Gastrocnemius medialis (tissue), 4 donors: ENCODE data around the gene DBT. TPM values are rescaled to one million over a fixed set of nuclear protein-coding genes. Genes with fewer than 3 reads are reported as not detected.

Experiments
- ATAC-seq, 2 donors: fragments of 150-250 bp; one replicate each; pipeline ENCODE4 v1.9.1; 2016
- DNase-seq, 2 donors: peaks; one replicate each; pipeline ENCODE4 v3.0.0-alpha.2; 2019
- H3K27ac ChIP-seq, 4 donors: fragments of 200-600 bp; sonication (generic); 1 replicate in 1 of 4; 2 replicates in 3 of 4; pipeline ENCODE4 v1.5.1; 2016 to 2018; ENCODE audit warnings: mild to moderate bottlenecking in 2 of 4, moderate library complexity in 1 of 4
- H3K27me3 ChIP-seq, 3 donors: fragments of 200-600 bp; sonication (generic) in 2 of 3; 1 replicate in 1 of 3; 2 replicates in 2 of 3; pipeline versions ENCODE4 v1.5.1 to v1.6.0; 2016 to 2019; ENCODE audit warnings: mild to moderate bottlenecking in 1 of 3, moderate library complexity in 1 of 3
- H3K36me3 ChIP-seq, 2 donors: fragments of 200-600 bp; sonication (generic) in 1 of 2; one replicate each; pipeline ENCODE4 v1.5.1; 2017 to 2018
- H3K4me1 ChIP-seq, 2 donors: fragments of 200-600 bp; sonication (generic) in 1 of 2; one replicate each; pipeline ENCODE4 v1.5.1; 2016 to 2017; ENCODE audit warnings: mild to moderate bottlenecking in 2 of 2
- H3K4me3 ChIP-seq, 4 donors: fragments of 200-600 bp; sonication (generic) in 3 of 4; 1 replicate in 1 of 4; 2 replicates in 3 of 4; pipeline ENCODE4 v1.5.1; 2016 to 2019; ENCODE audit warnings: mild to moderate bottlenecking in 2 of 4
- H3K9me3 ChIP-seq, 3 donors: fragments of 200-600 bp; sonication (generic) in 2 of 3; 1 replicate in 1 of 3; 2 replicates in 2 of 3; pipeline ENCODE4 v1.5.1; 2016 to 2019
- POLR2A ChIP-seq, 2 donors: fragments of 450-650 bp; IDR thresholded peaks; one replicate each; pipeline ENCODE4 v1.6.1; 2017; ENCODE audit warnings: antibody characterized with exemption in 2 of 2, mild to moderate bottlenecking in 2 of 2, moderate library complexity in 2 of 2
- in situ Hi-C, 4 donors: fragments of 200-750 bp; cut with MboI; loops; one replicate each; pipeline versions ENCODE4 v1.15.0 to v1.8.0; 2017; ENCODE audit warnings: low sequenced_read_pairs in 4 of 4
- intact Hi-C: fragments of 100-400 bp; cut with DNase I; formaldehyde crosslinking; loops from one replicate; pipeline ENCODE4 v1.15.1; 2023; ENCODE audit warnings: low total_unique reads
- total RNA-seq, 4 donors: library from RNA; depleted of rRNA; stranded (reverse); fragments of >200 nt; gene quantifications; one replicate each; pipeline versions ENCODE4 v1.1.0 to v1.2.3, GENCODE V29; 2016
- TF ChIP-seq, protein P1 (sequence below), 5 experiments: fragments of 450-650 bp in 3 of 5; fragments of 200-600 bp in 2 of 5; sonication (generic) in 2 of 5; IDR thresholded peaks in 4 of 5; conservative IDR thresholded peaks in 1 of 5; 1 replicate in 4 of 5; 2 replicates in 1 of 5; pipeline ENCODE4 v1.5.1; 2016 to 2019; ENCODE audit warnings: antibody characterized with exemption in 5 of 5, mild to moderate bottlenecking in 3 of 5, moderate library complexity in 3 of 5

Gene DBT
- total RNA-seq, 4 donors from 2014 or later, result 7.6 to 11.3 (median 9.6) TPM

DNA sequence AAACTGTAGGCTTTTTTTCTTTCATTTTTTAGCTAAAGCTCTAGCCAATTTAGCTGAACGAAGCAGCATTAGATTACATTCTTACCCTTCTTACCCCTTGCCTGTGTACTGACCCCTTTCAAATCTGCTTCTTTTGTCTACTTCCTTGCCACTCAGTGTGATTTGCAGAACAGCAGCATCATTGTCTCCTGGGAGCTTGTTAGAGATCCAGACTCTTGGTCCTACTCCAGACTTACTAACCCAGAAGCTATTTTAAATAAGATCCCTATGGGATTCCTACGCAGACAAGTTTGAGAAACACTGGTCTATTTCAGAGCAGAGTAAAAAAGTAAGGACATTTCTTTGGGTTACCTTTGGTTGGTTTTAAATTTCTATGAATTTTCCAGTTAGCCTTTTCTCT, 85.4 kb downstream of the DBT start:
- Histone ChIP-seq H3K27ac (peak overlapping the region; percentile 28 to 69 (median 49)), H3K4me1 (peaks cover 11 to 17% of the 10 kb centered on the region in 2 donors), H3K4me3 (no peak overlapping the region), H3K36me3 (peaks cover 2 to 12% of the 10 kb centered on the region in 2 donors), H3K27me3 (no peaks in the 10 kb centered on the region), H3K9me3 (no peaks in the 10 kb centered on the region)
- ATAC-seq (peak; percentile 52 to 82), DNase-seq (no peak)
- intact Hi-C loops (no loop called here), in situ Hi-C loops (no loop called here)
- TF ChIP-seq POLR2A (IDR thresholded peaks at IDR 0.05), result no peak

DNA sequence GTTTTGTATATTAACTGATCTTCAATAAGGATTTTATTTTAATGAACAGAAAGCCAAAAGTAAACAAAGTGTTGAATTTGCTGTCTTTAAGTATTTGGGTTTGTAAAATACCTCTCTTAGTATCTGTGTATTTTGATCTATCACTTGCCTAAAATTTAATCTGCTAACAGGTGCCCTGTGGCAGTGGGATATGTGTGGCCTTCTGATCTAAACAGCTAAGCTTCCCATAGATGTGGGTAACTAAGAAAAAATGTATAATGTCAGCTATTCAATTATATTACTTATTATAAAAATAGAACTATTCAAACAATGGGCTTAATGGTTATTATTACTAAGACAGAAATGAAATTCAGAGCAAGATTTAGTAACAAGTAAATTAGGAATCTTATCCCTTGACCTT, 86.8 kb downstream of the DBT start:
- Histone ChIP-seq H3K9me3 (no peaks in the 10 kb centered on the region), H3K27ac (peak overlapping the region; percentile 22 to 69 (median 44)), H3K4me1 (peaks cover 11 to 17% of the 10 kb centered on the region in 2 donors), H3K4me3 (no peak overlapping the region), H3K27me3 (no peaks in the 10 kb centered on the region), H3K36me3 (peaks cover 2 to 25% of the 10 kb centered on the region in 2 donors)
- intact Hi-C loops, result no loop called here
- DNase-seq (no peak), ATAC-seq (no peak)
- in situ Hi-C loops, result no loop called here
- TF ChIP-seq, protein P1, sequence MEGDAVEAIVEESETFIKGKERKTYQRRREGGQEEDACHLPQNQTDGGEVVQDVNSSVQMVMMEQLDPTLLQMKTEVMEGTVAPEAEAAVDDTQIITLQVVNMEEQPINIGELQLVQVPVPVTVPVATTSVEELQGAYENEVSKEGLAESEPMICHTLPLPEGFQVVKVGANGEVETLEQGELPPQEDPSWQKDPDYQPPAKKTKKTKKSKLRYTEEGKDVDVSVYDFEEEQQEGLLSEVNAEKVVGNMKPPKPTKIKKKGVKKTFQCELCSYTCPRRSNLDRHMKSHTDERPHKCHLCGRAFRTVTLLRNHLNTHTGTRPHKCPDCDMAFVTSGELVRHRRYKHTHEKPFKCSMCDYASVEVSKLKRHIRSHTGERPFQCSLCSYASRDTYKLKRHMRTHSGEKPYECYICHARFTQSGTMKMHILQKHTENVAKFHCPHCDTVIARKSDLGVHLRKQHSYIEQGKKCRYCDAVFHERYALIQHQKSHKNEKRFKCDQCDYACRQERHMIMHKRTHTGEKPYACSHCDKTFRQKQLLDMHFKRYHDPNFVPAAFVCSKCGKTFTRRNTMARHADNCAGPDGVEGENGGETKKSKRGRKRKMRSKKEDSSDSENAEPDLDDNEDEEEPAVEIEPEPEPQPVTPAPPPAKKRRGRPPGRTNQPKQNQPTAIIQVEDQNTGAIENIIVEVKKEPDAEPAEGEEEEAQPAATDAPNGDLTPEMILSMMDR (IDR thresholded peaks at IDR 0.05 in 4 of 5, conservative IDR thresholded peaks at IDR 0.05 in 1 of 5), result no peak
- no peak for TF ChIP-seq POLR2A (IDR thresholded peaks at IDR 0.05)

GRCh38 chr1:100152271-100152670, 97.4 kb downstream of the DBT start:
- no peak overlapping the region for H3K4me3 ChIP-seq
- TF ChIP-seq, protein P1 (IDR thresholded peaks at IDR 0.05 in 4 of 5, conservative IDR thresholded peaks at IDR 0.05 in 1 of 5), result no peak
- TF ChIP-seq POLR2A (IDR thresholded peaks at IDR 0.05), result no peak
- in situ Hi-C loops (no loop called here), intact Hi-C loops (no loop called here)
- peaks cover 0 to 73% of the 10 kb centered on the region in 2 donors for H3K36me3 ChIP-seq
- H3K9me3 ChIP-seq, result no peaks in the 10 kb centered on the region
- H3K27me3 ChIP-seq, result no peaks in the 10 kb centered on the region
- no peak overlapping the region for H3K27ac ChIP-seq
- DNase-seq (no peak), ATAC-seq (no peak)
- H3K4me1 ChIP-seq, result no peaks in the 10 kb centered on the region

DNA sequence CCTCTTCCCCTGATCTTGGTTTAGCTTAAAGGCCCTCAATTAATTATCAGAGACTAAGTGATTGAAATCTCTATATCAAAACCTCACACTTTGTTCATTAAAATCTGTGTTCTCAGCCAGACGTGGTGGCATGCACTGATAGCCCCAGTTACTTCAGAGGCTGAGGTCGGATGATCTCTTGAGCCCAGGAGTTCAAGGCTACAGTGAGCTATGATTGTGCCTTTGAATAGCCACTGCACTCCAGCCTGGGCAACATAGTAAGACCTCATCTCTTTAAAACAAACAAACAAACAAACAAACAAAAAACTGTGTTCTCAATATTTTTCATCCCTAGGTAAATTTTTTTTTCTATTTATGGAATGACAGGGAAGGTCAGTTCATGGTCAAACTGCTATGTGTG, 98.0 kb downstream of the DBT start:
- no peaks in the 10 kb centered on the region for H3K4me1 ChIP-seq
- no peak overlapping the region for H3K27ac ChIP-seq
- no peaks in the 10 kb centered on the region for H3K27me3 ChIP-seq
- in situ Hi-C loops, result no loop called here
- H3K9me3 ChIP-seq, result no peaks in the 10 kb centered on the region
- ATAC-seq (no peak), DNase-seq (no peak)
- H3K36me3 ChIP-seq, result peaks cover 0 to 73% of the 10 kb centered on the region in 2 donors
- TF ChIP-seq, protein P1 (IDR thresholded peaks at IDR 0.05 in 4 of 5, conservative IDR thresholded peaks at IDR 0.05 in 1 of 5), result no peak
- TF ChIP-seq POLR2A (IDR thresholded peaks at IDR 0.05), result no peak
- intact Hi-C loops, result no loop called here
- no peak overlapping the region for H3K4me3 ChIP-seq

GRCh38 chr1:100147875-100148274, 101.8 kb downstream of the DBT start:
- DNase-seq (no peak), ATAC-seq (no peak)
- no peak overlapping the region for H3K4me3 ChIP-seq
- no peak overlapping the region for H3K27ac ChIP-seq
- intact Hi-C loops (no loop called here), in situ Hi-C loops (no loop called here)
- TF ChIP-seq, protein P1 (IDR thresholded peaks at IDR 0.05 in 4 of 5, conservative IDR thresholded peaks at IDR 0.05 in 1 of 5), result no peak
- no peak for TF ChIP-seq POLR2A (IDR thresholded peaks at IDR 0.05)
- no peaks in the 10 kb centered on the region for H3K9me3 ChIP-seq
- no peaks in the 10 kb centered on the region for H3K4me1 ChIP-seq
- peaks cover 0 to 92% of the 10 kb centered on the region in 2 donors for H3K36me3 ChIP-seq
- no peaks in the 10 kb centered on the region for H3K27me3 ChIP-seq
